Islet of Langerhans (tissue), 1 donor: ENCODE data around the gene STKLD1.
"Not testable (repeated sequence)": the region's sequence is repeated elsewhere in the genome, so short reads cannot be mapped to it uniquely, and the experiment has no call there.

Experiments
- FAIRE-seq: peaks from one replicate; lab custom pipeline; 2011; peaks lifted over from hg19 to GRCh38; lab: Jason Lieb, UNC

Gene STKLD1

GRCh38 chr9:133375724-133376654 lies at the start of gene STKLD1, which contains the start of gene SURF4:
Gene STKLD1 (plus strand): TSS chr9:133376366. CDS start chr9:133376474, 108 bp downstream.
Gene SURF4 (minus strand): TSS chr9:133376060. CDS start chr9:133375969, 91 bp downstream.
- FAIRE-seq: no peak

GRCh38 chr9:133327021-133327420 lies 49.1 kb upstream of the STKLD1 start:
- FAIRE-seq: not testable (repeated sequence)

- FAIRE-seq: no peak
Observed at GRCh38 chr9:133327834-133328484, 48.2 kb upstream of the STKLD1 start.

GRCh38 chr9:133329306-133330156 lies 46.6 kb upstream of the STKLD1 start:
- not testable (repeated sequence) for FAIRE-seq

- FAIRE-seq: no peak
Observed at GRCh38 chr9:133331221-133331620, 44.9 kb upstream of the STKLD1 start.

- no peak for FAIRE-seq
Observed at GRCh38 chr9:133331641-133332380, 44.4 kb upstream of the STKLD1 start.

- no peak for FAIRE-seq
Observed at GRCh38 chr9:133332381-133332730, 43.8 kb upstream of the STKLD1 start.

- no peak for FAIRE-seq
Observed at GRCh38 chr9:133333011-133333410, 43.2 kb upstream of the STKLD1 start.

GRCh38 chr9:133333566-133333965 lies 42.6 kb upstream of the STKLD1 start:
- FAIRE-seq: no peak

GRCh38 chr9:133334161-133334560 lies 42.0 kb upstream of the STKLD1 start:
- no peak for FAIRE-seq

- not testable (repeated sequence) for FAIRE-seq
Observed at GRCh38 chr9:133334888-133335287, 41.3 kb upstream of the STKLD1 start.

GRCh38 chr9:133335924-133336811 lies 40.0 kb upstream of the STKLD1 start, which contains the start of gene SURF6:
Gene SURF6 (minus strand): TSS chr9:133336188. CDS start chr9:133336132, 56 bp downstream.
- FAIRE-seq: no peak

GRCh38 chr9:133339641-133340040 lies 36.5 kb upstream of the STKLD1 start:
- FAIRE-seq: no peak

- no peak for FAIRE-seq
Observed at GRCh38 chr9:133340256-133340655, 35.9 kb upstream of the STKLD1 start.

- no peak for FAIRE-seq
Observed at GRCh38 chr9:133340916-133341315, 35.2 kb upstream of the STKLD1 start.

- FAIRE-seq: no peak
Observed at GRCh38 chr9:133341369-133342068, 34.6 kb upstream of the STKLD1 start.

GRCh38 chr9:133342069-133342406 lies 34.1 kb upstream of the STKLD1 start:
- no peak for FAIRE-seq

- FAIRE-seq: no peak
Observed at GRCh38 chr9:133342570-133342969, 33.6 kb upstream of the STKLD1 start.

- FAIRE-seq: no peak
Observed at GRCh38 chr9:133344071-133344470, 32.1 kb upstream of the STKLD1 start.

GRCh38 chr9:133344979-133345378 lies 31.2 kb upstream of the STKLD1 start:
- no peak for FAIRE-seq
